NCI-H345 (cell line): ENCODE data around the gene MAP3K10.

Experiments used
- DNase-seq: peaks from one replicate; lab custom pipeline; 2025; lab: John Stamatoyannopoulos, UW

Gene MAP3K10

DNA sequence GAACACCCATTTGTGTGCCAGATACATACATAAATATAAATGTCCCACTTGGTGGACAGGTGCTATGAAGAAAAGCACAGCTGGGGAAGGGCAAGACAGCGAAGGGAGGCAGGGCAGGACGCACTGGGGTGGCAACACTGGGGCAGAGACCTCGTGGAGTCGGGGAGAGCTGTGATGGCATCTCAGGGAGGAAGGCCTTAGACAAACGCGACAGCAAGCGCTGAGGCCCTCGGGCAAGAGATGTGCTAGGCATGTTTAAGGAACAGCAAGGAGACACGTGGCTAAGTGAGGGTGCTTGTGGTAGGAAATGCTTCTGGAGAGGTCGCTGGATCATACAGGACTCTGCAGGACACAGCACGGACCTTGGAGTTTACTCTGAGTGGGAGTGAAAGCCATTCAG is 58.6 kb downstream of the MAP3K10 start:
- no peak for DNase-seq

DNA sequence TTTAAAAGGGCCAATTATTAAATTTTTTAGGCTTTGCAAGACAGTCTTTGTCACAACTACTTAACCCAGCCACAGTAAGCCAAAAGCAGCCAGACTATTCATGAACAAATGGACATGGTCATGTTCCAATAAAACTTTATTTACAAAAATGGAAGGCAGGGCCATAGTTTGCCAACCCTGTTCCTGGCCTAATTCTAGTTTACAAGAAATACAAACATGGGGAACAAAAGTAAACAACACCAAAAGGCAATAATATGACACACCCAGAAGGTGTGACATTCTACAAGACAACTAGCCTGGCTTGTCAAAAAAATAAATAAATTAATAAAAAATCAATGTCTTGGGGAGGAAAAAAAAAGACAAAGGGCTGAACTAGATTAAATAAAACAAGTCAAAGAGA is 60.0 kb downstream of the MAP3K10 start:
- no peak for DNase-seq

DNA sequence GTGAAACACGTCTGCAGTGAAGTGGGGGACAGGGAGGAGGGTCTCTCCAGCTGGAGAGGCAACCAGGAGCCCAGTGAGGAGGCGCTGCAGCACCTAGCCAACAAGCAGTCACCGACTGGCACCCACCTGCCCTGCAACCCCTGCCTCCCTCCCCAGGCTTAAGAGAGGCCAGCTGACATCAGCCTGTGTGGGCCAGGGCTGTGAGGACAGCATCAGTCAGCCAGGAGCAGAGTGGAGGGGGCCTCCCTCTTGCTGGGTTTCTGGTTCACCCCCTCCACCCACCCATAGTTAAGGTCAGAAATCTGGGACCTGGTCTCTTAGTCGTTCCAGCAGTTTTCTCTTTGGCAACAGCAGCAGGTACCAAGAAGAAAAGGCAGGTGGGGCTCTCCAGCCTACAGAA is 60.8 kb downstream of the MAP3K10 start:
- DNase-seq, result no peak

DNA sequence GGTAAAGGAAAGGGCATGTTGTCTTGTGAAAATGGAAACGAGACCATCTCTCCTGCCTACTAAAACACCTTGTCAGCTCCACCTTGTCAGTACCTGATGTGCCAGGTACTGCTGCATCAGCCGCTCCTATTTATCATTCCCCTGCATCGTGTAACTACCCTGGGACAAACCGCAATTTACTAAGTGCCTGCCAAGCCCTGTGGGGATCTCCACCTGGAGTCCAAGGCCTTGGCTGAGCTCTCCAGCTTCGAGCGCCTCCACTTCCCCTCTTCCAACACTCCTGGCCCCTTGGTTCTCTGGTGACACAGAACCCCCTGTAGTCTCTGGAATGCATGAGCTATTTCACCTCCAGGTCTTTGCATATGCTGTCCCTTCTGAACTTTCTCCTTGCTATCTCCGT is 61.2 kb downstream of the MAP3K10 start:
- no peak for DNase-seq

DNA sequence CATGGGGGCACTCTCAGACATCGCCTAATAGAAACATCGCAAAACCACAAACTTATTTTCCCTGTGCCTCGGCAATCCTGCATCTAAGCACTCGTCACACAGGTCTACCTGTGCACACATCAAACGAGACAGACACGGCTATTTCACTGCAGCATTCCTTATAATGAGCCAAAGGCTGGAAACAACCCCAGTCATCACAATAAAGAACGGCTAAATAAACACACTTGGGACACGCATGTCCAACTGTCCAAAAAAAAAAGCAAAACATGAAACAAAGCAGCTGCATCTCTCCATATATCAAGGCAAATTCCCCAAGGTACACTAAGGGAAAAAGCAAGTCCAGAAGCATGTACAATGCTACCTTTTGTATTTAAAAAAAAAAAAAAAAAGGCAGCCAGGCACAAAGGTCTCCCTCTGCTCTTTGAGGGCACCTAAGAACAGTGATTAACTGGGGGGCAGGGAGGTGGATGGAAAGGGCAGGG is 62.4 kb downstream of the MAP3K10 start:
- DNase-seq, result no peak

DNA sequence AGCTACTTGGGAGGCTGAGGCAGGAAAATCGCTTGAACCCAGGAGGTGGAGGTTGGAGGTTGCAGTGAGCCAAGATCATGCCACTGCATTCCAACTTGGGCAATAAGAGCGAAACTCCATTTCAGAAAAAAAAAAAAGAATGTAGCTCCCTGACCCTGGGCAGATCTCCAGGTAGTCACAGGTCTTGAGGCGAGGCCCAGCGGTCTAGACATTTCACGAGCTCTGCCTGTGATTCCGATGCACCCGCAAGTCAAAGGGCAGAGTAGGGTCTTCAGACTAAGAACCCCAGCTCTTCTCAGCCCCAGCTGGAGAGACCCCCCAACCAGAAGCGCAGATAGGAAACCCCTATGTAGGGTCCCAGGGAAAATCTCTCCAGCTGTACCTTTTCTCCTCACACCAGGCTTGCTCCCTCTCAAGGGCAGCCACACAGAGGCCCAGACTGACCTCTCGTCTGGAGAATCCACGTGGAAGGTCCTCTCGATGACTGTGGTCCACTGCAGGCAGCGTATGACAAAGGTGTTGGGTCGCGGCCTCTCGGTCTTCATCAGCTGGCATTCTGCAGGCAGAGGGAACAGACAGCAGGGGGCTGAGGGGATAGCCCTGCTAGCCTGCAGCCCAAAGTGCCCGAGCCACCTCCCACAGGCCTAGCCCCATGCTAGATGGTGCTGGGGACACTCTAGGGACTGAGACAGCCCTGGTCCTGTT is 63.6 kb downstream of the MAP3K10 start:
- DNase-seq, result no peak

DNA sequence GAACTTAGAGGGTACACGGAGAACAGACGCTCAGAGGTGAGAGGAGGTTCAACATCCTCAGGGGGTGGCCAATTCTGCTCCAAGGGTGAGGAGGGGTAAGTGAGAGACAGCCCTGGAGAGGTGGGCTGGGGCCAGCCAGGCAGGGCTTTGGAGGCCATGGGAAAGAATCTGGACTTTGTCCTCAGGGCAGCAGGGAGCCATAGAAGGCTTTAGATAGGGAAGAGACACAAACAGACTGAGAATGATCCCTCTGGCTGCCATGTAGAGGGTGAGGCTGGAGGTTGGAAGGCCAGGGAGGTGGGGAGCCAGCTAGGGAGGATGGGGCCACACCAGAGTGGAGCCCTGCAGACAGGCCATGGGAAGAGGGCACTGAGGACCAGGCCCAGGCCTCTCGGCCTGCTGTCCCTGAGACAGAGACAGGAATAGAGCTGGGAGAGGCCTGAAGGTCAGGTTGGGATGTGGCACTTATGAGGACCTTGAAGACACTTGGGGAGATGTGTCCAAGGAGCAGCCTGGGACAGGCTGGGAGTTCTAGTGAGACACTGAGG is 64.5 kb downstream of the MAP3K10 start:
- no peak for DNase-seq

DNA sequence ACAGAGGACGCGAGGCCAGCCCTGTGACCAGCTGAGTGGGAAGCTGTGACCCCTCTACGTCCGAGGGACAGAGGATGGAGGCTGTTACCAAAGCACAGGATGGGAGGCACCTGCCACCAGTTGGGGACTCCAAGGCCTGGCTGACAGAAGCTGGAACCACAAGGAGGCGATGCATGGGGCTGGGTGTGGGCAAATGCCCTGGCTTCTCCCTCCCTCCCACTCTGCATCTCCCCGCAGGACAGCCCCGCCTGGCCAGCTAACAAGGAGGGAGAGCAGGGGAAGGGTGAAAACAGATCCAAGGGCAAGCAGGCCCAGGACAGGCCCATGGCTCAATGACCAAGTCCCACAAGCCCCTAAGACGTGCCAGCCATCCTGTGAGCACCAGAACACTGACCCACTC is 65.3 kb downstream of the MAP3K10 start:
- DNase-seq, result no peak

DNA sequence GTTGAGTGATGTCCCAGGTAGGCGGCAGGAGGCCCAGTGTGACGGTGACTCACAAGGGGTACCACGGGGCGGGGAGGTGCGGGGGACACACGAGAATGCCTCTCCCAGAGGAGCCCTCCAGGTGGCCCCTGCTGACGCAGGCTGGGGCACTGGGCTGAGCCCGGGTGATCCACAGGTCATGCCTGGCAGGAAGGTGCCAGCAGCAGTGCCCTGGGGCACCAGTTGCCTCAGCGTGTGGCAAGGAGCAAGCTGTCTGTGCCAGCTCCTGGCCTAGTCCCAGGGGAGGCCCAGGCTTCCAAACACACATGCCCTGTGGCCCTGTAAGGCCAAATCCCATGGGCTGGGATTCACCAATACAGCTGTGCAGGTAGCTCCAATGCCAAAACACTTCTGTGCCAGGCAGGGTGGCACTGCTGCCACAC is 65.9 kb downstream of the MAP3K10 start:
- DNase-seq, result no peak

DNA sequence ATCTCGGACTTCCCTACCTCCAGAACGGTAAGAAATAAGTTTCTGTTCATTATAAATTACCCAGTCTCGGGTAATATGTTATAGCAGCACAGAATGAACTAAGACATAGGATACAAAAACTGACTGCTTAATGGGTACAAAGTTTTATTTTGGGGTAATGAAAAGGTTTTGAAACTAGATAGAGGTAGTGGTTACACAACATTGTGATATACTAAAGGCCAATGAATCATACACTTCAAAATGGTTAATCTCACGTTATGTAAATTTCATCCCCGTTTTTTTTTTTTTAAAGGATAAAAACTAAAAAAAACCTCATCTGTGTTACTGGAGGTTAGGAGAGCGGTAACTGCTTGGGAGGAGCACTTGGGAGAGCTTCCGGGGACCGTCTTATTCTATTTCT is 70.4 kb downstream of the MAP3K10 start:
- no peak for DNase-seq

DNA sequence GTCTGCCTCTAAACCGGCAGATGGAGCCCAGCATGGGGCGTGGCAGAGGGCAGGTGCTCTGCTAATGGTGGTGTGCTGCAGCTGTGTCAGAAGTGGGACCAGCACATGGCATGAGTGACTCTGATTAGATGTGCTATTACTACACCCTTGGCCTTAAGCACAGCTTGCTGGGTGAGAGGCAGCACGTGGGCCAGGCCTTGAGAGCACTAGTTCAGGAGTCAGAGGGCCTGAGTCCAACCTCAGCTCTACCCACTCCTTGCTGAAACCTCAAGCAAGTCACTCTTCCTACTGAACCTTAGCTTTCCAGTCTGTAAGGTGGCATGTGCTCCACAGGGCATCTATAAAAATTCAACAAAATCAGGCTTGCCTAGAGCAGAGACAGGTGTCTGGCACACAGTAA is 71.2 kb downstream of the MAP3K10 start:
- peak; percentile 41 for DNase-seq

DNA sequence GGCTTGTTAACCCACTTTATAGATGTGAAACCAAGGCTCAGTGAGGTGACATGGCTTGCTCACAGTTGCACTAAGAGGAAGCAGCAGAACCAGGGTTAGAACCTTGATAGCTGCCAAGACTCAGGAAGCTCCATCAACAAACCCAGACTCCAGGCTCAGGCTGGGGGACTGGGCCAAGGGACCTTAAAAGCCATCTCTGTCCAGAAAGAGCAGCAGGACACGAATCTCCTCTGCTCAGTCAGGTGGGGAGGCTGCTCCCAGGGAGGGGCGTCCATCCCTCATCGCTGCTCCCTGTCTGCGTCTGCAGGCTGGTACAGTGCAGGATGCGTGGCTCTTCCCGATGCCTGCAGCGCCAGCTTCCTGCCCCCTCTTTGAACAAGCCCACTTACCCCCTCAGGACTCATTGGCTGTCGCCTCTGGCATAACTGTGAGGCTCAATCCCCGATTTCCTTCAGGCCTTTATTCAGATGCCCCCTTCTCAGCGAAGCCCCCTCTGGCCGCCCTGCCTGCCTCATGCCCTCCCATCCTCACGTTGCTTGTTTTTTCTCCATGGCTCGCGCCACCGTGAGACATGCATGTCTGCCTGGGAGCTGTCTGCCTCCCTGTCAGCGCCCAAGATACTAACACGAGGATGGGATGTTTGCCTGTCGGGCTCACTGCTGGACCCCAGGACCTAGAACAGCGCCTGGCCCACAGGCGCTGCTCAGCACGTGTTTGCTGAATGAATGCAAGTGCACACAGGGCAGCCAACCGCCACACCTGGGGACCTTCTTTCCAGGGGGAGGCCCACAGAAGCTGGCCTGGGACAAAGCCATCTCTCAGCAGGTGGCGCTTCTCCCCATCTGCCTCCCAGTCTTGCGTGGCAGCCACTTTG is 72.5 kb downstream of the MAP3K10 start:
- DNase-seq, result no peak

DNA sequence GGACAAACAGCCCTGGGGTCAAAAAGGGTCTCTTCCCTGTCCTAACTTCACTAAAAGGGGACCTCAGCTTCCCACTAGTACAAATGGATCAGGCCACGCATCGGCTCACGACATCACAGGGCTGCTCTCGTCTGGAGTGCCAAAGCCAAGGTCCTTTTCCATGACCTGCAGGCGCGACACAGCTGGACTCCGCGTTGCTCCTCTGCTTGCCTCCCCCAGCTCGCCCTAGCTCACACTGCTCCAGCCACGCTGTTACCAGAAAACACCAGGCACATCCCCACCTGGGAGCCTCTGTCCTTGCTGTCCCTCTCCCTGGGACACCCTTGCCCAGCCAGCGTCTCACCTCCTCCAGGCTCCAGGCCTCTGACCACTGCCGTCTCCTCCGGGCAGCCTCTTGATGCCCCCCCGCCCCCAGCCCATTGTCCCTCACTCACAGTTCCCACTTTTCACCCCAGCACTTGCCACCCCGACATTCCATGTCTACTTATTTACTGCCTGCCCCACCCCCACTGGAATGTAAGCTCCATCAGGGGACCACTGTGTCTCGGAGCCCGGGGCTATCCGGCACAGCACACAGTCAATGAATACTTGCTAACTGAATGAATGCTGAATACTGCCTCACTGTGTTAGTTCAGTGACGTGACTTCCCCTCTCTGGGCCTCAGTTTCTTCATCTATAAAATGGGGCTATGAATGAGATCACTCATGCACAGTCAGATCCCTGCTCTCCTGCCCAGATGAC is 73.3 kb downstream of the MAP3K10 start:
- no peak for DNase-seq
